ENCODE measurements around the gene SKA1. TPM values are rescaled to one million over a fixed set of nuclear protein-coding genes. Genes with fewer than 3 reads are reported as not detected.

SKA1 gene
- total and polyA plus RNA-seq, 2 of the 4 experiments (the other 2 are of a cell fraction), result 5.8 to 5.9 TPM

DNA sequence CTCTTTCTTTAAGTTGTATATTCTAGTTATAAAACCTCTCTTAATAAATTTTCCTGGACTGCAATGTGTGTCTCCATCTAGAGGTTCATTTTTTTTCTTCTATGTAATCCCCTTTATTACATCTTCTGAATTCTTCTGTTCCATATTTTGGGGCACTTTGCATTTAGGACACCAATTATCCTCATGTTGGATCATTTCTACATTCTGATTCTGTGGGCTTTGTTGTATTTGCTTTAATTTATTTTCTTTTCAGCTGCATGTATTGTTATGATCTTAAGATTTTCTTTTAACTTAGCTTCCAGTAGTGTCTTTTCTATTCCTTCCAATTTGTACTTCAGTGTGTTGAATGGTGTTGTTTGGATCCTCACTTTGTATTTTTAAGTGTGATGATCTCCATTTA lies 5.2 kb upstream of the SKA1 start:
- no peak overlapping the region for H2AK5ac ChIP-seq (ENCODE audit: low read depth, low read length)
- H3K4me1 ChIP-seq (ENCODE audit: control insufficient read depth, insufficient read depth, low read length), result no peaks in the 10 kb centered on the region
- no peak overlapping the region for H4K8ac ChIP-seq (ENCODE audit: low read depth in 2 of 2, low read length in 2 of 2)
- H3K18ac ChIP-seq (ENCODE audit: low read depth, low read length), result no peak overlapping the region
- H3K36me3 ChIP-seq (ENCODE audit: control insufficient read depth, insufficient read depth, low read length), result no peaks in the 10 kb centered on the region
- H3K9ac ChIP-seq (ENCODE audit: low read depth, low read length), result no peak overlapping the region
- TF ChIP-seq ELK1 (IDR thresholded peaks at IDR 0.05; ENCODE audit: borderline replicate concordance, low read depth, low read length) (no peak), CEBPB (IDR thresholded peaks at IDR 0.05; ENCODE audit: low read depth, low read length) (no peak), SMC3 (IDR thresholded peaks at IDR 0.05; ENCODE audit: low read depth, low read length) (no peak), USF2 (IDR thresholded peaks at IDR 0.05; ENCODE audit: low read depth, low read length) (no peak), CHD1 (IDR thresholded peaks at IDR 0.05; ENCODE audit: low read depth, low read length) (no peak), MAFK (IDR thresholded peaks at IDR 0.05; ENCODE audit: low read depth, low read length) (no peak), RCOR1 (IDR thresholded peaks at IDR 0.05; ENCODE audit: insufficient replicate concordance, low read length) (no peak), RFX5 (IDR thresholded peaks at IDR 0.05; ENCODE audit: low read depth, low read length) (no peak)
- TF ChIP-seq, protein P1, sequence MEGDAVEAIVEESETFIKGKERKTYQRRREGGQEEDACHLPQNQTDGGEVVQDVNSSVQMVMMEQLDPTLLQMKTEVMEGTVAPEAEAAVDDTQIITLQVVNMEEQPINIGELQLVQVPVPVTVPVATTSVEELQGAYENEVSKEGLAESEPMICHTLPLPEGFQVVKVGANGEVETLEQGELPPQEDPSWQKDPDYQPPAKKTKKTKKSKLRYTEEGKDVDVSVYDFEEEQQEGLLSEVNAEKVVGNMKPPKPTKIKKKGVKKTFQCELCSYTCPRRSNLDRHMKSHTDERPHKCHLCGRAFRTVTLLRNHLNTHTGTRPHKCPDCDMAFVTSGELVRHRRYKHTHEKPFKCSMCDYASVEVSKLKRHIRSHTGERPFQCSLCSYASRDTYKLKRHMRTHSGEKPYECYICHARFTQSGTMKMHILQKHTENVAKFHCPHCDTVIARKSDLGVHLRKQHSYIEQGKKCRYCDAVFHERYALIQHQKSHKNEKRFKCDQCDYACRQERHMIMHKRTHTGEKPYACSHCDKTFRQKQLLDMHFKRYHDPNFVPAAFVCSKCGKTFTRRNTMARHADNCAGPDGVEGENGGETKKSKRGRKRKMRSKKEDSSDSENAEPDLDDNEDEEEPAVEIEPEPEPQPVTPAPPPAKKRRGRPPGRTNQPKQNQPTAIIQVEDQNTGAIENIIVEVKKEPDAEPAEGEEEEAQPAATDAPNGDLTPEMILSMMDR (conservative IDR thresholded peaks at IDR 0.05; ENCODE audit: low read depth, low read length), result no peak
- no TSS peak for BruUV-seq (replicated peaks)
- ATAC-seq (ENCODE audit: low read depth) (no peak), DNase-seq (no peak)
- no peaks in the 10 kb centered on the region for H3K9me3 ChIP-seq (ENCODE audit: control insufficient read depth, insufficient read depth, low read length)
- no peaks in the 10 kb centered on the region for H4K20me1 ChIP-seq (ENCODE audit: insufficient read depth, low read length)
- no peak overlapping the region for H2BK20ac ChIP-seq (ENCODE audit: low read depth, low read length)
- no peak overlapping the region for H4K91ac ChIP-seq (ENCODE audit: insufficient read depth, low read depth, low read length)
- no peak overlapping the region for H2BK5ac ChIP-seq (ENCODE audit: low read depth, low read length, poor library complexity, severe bottlenecking)
- CTCF ChIA-PET, result no interaction called here
- no peak overlapping the region for H3K4ac ChIP-seq (ENCODE audit: low read depth, low read length)
- dilution Hi-C loops (cut with HindIII; ENCODE audit: low sequenced_read_pairs, unreplicated experiment) (no loop called here), in situ Hi-C loops (cut with MboI; ENCODE audit: low sequenced_read_pairs) (no loop called here), intact Hi-C loops (cut with micrococcal nuclease) (no loop called here)
- no peak overlapping the region for H4K5ac ChIP-seq (ENCODE audit: low read depth, low read length)
- H3K27me3 ChIP-seq (ENCODE audit: control insufficient read depth, insufficient read depth, low read length), result no peaks in the 10 kb centered on the region
- POLR2A ChIA-PET (ENCODE audit: unreplicated experiment), result no interaction called here
- H2AK9ac ChIP-seq (replicated peaks; ENCODE audit: low read depth, low read length, poor library complexity), result no peak overlapping the region
- H3K4me2 ChIP-seq (ENCODE audit: low read depth, low read length), result no peak overlapping the region
- H2AFZ ChIP-seq (replicated peaks; ENCODE audit: low read length, poor library complexity), result no peak overlapping the region
- H2BK15ac ChIP-seq (ENCODE audit: low read depth, low read length), result no peak overlapping the region
- H3K23ac ChIP-seq (ENCODE audit: low read depth, low read length), result no peak overlapping the region
- no peak overlapping the region for H3K14ac ChIP-seq (replicated peaks; ENCODE audit: low read depth, low read length)
- H3K79me1 ChIP-seq (ENCODE audit: low read depth in 1 of 2, low read length in 2 of 2), result no peaks in the 10 kb centered on the region
- H2BK120ac ChIP-seq (ENCODE audit: low read depth, low read length), result no peak overlapping the region
- no peaks in the 10 kb centered on the region for H3K9me1 ChIP-seq (ENCODE audit: insufficient read depth, low read length)
- H3K4me3 ChIP-seq (ENCODE audit: insufficient read depth, low read depth, low read length), result no peak overlapping the region
- no peak overlapping the region for H3K27ac ChIP-seq (ENCODE audit: insufficient read depth, low read length)
- H3K56ac ChIP-seq (ENCODE audit: extremely low read depth, insufficient read depth, low read length), result no peak overlapping the region

Data from IMR-90 (cell line).